ENCODE results near the gene FIG4. TPM values are rescaled to one million over a fixed set of nuclear protein-coding genes. Genes with fewer than 3 reads are reported as not detected.
"Not testable (repeated sequence)": the region's sequence is repeated elsewhere in the genome, so short reads cannot be mapped to it uniquely, and the experiment has no call there.

The FIG4 gene
- total RNA-seq, 6 donors from 2014 or later = 10.4 to 30.8 (median 27.5) TPM

GRCh38 chr6:109769213-109769612 is 78.1 kb downstream of the FIG4 start:
- 91 to 93% methylated on average over 3 of the region's 3 CpGs for WGBS, 2 donors
- H3K4me3 ChIP-seq = no peak overlapping the region
- H3K27me3 ChIP-seq = no peaks in the 10 kb centered on the region
- H3K9me3 ChIP-seq = no peaks in the 10 kb centered on the region
- peaks cover 0 to 24% (median 1%) of the 10 kb centered on the region in 4 donors for H3K36me3 ChIP-seq
- no peak overlapping the region for H3K27ac ChIP-seq
- peaks cover 0 to 16% (median 3%) of the 10 kb centered on the region in 4 donors for H3K4me1 ChIP-seq
- ATAC-seq (ENCODE audit: low FRiP score in 2 of 2) (no peak), DNase-seq (no peak)
- TF ChIP-seq POLR2AphosphoS5 (IDR thresholded peaks at IDR 0.05) = no peak
- TF ChIP-seq POLR2A (IDR thresholded peaks at IDR 0.05) = no peak
- TF ChIP-seq EP300 (IDR thresholded peaks at IDR 0.05) = no peak
- TF ChIP-seq CTCF (IDR thresholded peaks at IDR 0.05) = no peak

GRCh38 chr6:109770047-109770446 is 79.0 kb downstream of the FIG4 start:
- no peak overlapping the region for H3K4me3 ChIP-seq
- H3K27ac ChIP-seq = no peak overlapping the region
- TF ChIP-seq POLR2AphosphoS5 (IDR thresholded peaks at IDR 0.05) (no peak), EP300 (IDR thresholded peaks at IDR 0.05) (no peak), CTCF (IDR thresholded peaks at IDR 0.05) (no peak), POLR2A (IDR thresholded peaks at IDR 0.05) (no peak)
- H3K27me3 ChIP-seq = no peaks in the 10 kb centered on the region
- ATAC-seq (ENCODE audit: low FRiP score in 2 of 2) = no peak
- no peak for DNase-seq
- H3K9me3 ChIP-seq = no peaks in the 10 kb centered on the region
- H3K36me3 ChIP-seq = peaks cover 0 to 24% (median 1%) of the 10 kb centered on the region in 4 donors
- H3K4me1 ChIP-seq = peaks cover 0 to 16% (median 3%) of the 10 kb centered on the region in 4 donors
- 94 to 96% methylated on average over 2 of the region's 2 CpGs for WGBS, 2 donors

GRCh38 chr6:109770779-109771178 is 79.7 kb downstream of the FIG4 start:
- WGBS, 2 donors = 68 to 89% methylated on average over 5 of the region's 5 CpGs
- H3K27ac ChIP-seq = peak overlapping the region in 2 of 4 donors; percentile 27 to 83
- H3K4me1 ChIP-seq = peaks cover 0 to 16% (median 3%) of the 10 kb centered on the region in 4 donors
- no peaks in the 10 kb centered on the region for H3K27me3 ChIP-seq
- peaks cover 0 to 24% (median 1%) of the 10 kb centered on the region in 4 donors for H3K36me3 ChIP-seq
- H3K9me3 ChIP-seq = no peaks in the 10 kb centered on the region
- no peak for DNase-seq
- no peak for TF ChIP-seq POLR2A (IDR thresholded peaks at IDR 0.05)
- no peak for TF ChIP-seq CTCF (IDR thresholded peaks at IDR 0.05)
- no peak for TF ChIP-seq EP300 (IDR thresholded peaks at IDR 0.05)
- no peak for TF ChIP-seq POLR2AphosphoS5 (IDR thresholded peaks at IDR 0.05)
- no peak for ATAC-seq (ENCODE audit: low FRiP score in 2 of 2)
- no peak overlapping the region for H3K4me3 ChIP-seq

GRCh38 chr6:109771939-109772755 is 81.1 kb downstream of the FIG4 start:
- 66 to 78% methylated on average over 7 of the region's 7 CpGs for WGBS, 2 donors
- Histone ChIP-seq H3K4me1 (peaks cover 0 to 16% (median 3%) of the 10 kb centered on the region in 4 donors), H3K27ac (peak overlapping the region; percentile 27 to 83 (median 64)), H3K36me3 (peaks cover 0 to 15% (median 1%) of the 10 kb centered on the region in 4 donors)
- not testable (repeated sequence) for H3K4me3 ChIP-seq, H3K27me3 ChIP-seq, H3K9me3 ChIP-seq
- peak in 1 of 2 donors; percentile 75 for DNase-seq
- peak in 2 of 4 donors; percentile 22 to 78 for TF ChIP-seq EP300 (IDR thresholded peaks at IDR 0.05)
- TF ChIP-seq POLR2AphosphoS5 (IDR thresholded peaks at IDR 0.05) = peak; percentile 39 to 47
- ATAC-seq (ENCODE audit: low FRiP score in 2 of 2) = peak in 1 of 2 donors; percentile 78

- 72 to 95% methylated on average over 1 of the region's 1 CpG for WGBS, 2 donors
- no peaks in the 10 kb centered on the region for H3K9me3 ChIP-seq
- H3K4me1 ChIP-seq = peaks cover 0 to 16% (median 3%) of the 10 kb centered on the region in 4 donors
- TF ChIP-seq POLR2AphosphoS5 (IDR thresholded peaks at IDR 0.05) = no peak
- no peak for TF ChIP-seq CTCF (IDR thresholded peaks at IDR 0.05)
- no peak for TF ChIP-seq EP300 (IDR thresholded peaks at IDR 0.05)
- no peak for TF ChIP-seq POLR2A (IDR thresholded peaks at IDR 0.05)
- peak overlapping the region; percentile 27 to 83 (median 64) for H3K27ac ChIP-seq
- peaks cover 0 to 11% (median 0%) of the 10 kb centered on the region in 4 donors for H3K36me3 ChIP-seq
- ATAC-seq (ENCODE audit: low FRiP score in 2 of 2) (no peak), DNase-seq (peak in 1 of 2 donors; percentile 34)
- no peaks in the 10 kb centered on the region for H3K27me3 ChIP-seq
- H3K4me3 ChIP-seq = no peak overlapping the region
Observed at GRCh38 chr6:109772883-109773431, 81.9 kb downstream of the FIG4 start.
